Stimulated activated CD8-positive, alpha-beta memory T cell treated with anti-CD3 and anti-CD28 coated beads, Interleukin-4, amount 100 ng/mL, for 1 hour (primary cell): Measurements from ENCODE around the gene NOC2L.
A peak's percentile ranks its signal among the peaks of the same experiment; 100 is the strongest.

Experiments
- DNase-seq, 2 donors: peaks; one replicate each; pipeline ENCODE4 v3.0.0-alpha.2; 2020; ENCODE audit warnings: low read depth in 2 of 2, low spot score in 1 of 2

NOC2L gene

DNA sequence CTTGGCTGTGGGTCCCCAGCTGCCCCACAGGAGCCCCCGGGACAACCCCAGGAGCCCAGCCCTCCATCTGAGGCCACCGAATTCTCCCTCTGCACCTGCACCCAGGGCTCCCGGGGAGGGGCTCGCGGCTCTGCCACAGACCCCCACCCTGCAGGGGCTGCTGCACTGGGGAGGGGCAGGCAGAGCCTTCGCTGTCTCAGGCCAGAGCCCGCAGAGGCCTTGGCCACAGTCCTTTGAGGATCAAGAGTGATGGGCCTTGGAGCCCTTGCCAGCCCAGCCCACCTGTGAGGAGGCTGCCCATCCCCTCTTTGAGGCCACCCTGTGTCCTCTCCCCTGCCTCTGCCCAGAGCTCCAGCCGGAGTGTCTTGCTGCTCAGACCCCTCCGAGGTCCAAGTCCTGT is 16.3 kb upstream of the NOC2L start:
- DNase-seq: no peak

DNA sequence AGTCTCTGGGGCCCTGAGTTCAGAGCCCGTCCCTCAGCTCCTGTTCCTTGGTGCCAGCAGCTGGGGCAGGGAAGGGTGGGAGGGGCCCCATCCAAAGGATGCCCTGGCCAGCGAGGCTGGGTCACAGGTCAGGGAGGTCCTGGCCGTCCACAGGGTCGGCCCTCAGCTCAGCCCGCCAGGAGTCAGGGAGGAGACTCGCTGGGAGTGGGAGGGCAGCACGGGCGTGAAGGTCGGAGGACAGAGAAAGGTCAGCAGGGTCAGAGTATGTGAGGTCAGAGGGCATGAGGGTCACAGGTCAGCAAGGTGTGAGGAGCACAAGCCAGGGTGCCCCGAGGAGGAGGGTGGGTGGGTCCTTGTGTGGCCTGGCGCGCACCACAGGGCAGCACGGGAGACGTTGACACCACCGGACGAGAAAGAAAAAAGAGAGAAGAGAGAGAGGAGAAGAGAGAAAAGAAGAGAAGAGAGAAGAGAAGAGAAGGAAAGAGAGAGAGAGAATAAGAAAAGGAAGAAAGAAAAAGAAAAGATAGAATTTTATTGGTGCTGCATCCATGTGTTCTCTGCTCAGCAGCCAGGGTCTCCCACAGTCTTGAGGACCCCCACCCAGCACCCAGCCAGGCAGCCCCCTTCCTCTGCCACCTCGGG is 15.8 kb upstream of the NOC2L start:
- no peak for DNase-seq

- DNase-seq: no peak
Observed at GRCh38 chr1:974293-974640, 15.2 kb upstream of the NOC2L start.

DNA sequence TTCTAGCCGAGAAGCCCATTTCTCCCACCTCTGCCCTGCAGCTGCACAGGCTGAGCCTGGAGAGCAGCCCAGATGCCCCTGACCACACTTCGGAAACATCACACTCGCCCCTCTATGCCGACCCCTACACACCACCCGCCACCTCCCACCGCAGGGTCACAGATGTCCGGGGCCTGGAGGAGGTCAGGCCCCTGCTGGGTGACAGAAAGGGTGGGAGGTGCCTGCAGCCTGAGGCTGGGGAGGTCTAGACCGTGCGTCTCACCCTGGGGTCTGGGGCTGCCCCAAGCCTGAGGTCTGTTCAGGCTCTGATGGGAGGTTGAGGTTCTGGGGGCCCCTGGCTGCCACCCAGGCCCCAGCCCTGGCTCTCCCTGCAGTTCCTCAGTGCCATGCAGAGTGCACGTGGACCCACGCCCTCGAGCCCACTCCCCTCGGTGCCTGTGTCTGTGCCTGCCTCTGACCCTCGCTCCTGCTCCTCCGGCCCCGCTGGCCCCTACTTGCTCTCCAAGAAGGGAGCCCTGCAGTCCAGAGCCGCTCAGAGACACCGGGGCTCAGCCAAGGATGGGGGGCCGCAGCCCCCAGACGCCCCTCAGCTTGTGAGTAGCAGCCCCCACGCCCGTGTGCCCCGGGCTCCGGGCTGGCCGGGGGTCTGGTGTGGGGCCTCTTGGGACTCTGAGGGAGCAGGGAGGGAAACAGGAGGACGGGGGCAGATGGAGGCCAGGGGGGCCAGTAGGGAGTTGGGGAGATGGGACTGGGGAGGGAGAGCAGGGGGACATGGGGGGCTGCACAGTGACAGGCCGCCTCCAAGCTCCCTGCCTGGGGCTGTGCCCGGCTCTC is 14.6 kb upstream of the NOC2L start:
- no peak for DNase-seq

DNA sequence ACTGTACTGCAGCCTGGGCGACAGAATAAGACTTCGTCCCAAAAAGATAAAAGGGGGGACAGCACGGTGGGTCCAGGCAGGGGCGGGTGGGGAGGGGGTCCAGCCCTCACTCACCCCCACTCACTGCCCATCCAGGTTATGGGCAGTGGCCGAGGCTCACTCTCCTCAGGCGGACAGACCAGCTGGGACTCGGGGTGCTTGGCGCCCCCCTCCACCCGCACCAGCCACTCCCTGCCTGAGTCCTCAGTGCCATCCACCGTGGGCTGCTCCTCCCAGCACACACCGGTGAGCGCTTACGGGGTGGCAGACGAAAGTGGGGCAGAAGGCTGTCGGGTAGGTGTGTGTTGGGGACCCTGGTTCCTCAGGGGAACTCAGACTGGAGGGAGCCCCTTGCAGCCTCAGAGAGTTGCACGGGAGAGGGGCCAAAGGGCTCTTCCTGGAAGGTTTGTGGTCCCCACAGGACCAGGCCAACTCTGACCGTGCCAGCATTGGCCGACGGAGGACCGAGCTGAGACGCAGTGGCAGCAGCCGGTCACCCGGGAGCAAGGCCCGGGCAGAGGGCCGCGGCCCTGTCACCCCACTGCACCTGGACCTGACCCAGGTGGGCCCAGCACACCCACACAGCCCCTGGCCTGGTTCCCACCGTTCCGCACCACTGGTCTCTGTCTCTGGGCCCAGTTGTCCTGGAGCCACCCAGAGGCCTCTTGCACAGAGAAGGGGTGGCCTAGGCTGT is 13.8 kb upstream of the NOC2L start:
- DNase-seq: no peak

DNA sequence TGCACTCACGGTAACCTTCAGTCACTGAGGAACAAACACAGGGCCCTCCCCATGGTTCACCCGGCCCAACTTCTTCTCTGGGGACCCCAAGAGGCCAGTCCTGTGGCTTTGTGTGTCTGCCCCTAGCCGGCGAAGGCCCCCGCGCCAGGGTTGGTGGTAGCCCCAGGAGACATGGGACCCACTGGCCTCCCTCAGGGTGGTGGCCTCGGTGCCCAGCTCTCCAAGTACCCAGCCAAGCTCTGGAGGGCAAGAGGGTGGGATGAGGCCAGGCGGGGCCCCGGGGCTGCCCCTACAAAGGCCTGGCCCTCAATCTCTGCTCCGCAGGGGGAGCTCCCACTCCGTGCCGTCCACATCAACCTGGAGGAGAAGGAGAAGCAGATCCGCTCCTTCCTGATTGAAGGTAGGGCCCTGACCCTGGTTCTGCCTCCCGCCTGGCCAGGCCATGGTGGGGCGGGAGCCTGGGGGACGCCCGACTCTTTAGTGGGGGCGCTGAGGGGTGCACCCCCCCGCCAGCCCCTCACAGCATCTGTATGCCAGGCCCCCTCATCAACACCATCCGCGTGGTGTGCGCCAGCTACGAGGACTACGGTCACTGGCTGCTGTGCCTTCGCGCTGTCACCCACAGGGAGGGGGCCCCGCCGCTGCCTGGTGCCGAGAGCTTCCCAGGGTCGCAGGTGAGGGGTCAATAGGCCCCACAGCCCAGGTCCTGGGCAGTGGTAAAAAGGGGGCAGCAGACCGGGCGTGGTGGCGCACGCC is 12.9 kb upstream of the NOC2L start:
- no peak for DNase-seq

DNA sequence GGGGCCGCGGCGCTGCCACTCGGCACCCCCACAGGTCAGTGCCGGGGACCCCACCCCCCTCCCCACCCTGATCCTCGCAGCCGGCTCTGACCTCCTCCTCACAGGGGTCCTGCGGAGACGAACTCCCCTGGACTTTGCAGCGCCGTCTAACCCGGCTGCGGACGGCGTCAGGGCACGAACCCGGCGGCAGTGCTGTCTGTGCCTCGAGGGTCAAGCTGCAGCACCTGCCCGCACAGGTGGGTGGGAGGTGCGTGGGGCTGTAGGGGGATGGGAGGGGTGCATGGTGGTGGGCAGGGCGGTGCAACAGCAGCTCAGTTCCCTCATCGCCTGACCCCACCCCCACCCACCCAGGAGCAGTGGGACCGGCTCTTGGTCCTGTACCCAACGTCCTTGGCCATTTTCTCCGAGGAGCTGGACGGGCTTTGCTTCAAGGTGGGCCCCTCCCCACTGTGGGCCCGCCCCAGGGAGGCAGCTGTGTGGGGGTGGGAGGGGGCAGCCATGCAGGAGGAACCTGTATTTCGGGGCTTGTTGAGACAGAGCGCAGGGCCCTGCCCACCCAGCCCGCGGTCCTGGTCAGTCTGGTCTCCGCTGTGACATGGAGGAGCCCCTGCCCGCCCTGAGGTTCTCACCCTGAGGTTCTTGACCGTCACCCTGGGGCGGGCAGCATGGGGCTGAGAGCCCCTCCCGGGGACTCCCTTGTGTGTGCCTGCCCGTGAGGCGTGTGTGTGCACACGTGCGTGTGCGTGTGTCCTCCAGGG is 12.1 kb upstream of the NOC2L start:
- no peak for DNase-seq

DNA sequence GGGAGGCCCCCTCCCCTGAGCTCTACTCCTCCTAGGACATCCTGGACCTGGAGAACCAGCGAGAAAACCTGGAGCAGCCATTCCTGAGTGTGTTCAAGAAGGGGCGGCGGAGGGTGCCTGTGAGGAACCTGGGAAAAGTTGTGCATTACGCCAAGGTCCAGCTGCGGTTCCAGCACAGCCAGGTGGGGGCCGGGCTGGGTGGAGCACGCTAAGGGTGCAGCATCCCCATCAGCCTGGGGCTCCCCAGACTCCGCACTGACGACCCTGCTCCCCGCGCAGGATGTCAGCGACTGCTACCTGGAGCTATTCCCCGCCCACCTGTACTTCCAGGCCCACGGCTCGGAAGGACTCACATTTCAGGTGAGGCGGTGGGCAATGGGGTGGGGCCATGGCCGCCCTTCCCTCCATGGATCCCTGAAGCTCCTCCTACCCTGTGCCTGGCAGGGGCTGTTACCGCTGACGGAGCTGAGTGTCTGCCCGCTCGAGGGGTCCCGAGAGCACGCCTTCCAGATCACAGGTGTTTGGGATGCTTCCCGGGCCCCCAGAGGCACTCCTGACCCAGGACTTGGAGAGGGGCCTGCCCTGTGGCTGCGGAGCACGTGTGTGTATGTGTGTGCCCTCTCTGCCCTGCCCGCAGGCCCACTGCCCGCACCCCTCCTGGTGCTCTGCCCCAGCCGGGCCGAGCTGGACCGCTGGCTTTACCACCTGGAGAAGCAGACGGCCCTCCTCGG is 11.4 kb upstream of the NOC2L start:
- DNase-seq: no peak

DNA sequence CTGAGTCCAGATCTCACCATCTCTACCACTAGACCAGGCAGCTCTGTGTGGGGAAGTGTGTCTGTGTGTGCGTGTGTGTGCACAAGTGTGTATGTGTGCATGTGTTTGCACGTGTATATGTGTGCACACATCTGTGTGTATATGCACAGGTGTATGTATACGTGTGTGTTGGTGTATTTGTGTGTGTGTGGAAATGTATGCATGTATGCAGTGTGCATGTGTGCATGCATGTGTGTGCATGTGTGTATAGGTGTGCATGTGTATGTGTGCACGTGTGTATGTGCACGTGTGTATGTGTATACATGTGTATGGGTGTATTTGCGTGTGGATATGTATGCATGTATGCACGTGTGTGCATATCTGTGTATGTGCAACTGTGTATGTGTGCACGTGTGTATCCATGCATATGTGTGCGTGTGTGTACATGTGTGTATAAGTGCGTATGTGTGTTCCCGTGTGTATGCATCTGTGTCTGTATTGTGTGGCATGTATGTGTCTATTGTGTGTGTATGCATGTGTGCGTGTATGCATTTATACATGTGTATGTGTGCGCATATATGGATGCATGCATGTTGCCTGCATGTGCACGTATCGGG is 10.3 kb upstream of the NOC2L start:
- DNase-seq: no peak

DNA sequence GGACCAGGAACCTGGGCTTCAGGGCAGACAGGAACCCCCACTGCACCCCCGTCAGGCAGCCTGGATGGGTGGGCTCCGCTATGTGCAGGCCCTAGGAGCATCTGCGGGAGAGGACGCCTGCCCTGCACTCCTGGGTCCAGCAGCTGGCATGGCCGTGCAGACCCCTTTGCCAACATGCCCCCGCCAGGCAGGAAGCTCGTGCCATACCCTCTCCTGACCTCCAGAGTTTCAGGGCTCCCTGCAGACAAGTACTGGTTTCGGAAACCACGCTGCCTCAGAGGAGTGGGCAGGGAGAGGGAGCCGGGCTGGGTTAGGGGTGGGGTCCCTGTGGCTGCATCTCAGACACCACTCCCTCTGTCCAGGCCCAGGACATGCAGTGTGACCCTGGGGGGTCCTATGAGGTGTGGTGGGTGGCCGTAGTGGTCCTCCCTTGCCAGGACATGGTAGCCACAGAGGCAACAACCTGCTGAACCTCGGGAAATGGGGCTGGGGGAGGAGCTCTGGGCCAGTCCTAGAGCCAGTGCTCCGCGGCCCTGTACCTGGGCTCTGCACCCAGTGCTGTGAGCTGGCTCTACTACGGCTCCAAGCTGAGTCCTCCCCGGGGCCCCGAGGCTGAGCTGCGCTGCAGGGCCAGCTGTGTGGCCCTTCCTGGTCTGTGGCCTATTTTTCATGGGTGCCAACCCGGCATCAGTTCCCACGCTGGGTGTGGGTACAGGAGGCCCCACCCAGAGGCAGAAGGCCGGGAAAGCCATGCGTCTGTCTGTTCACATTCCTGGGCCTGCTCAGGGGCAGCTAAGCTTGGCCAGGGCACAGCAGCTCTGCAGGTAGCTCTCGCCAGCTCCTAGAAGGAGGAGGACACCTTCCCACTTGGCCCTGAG is 8.6 kb upstream of the NOC2L start:
- DNase-seq: no peak

- peak; percentile 59 to 70 for DNase-seq
Observed at GRCh38 chr1:966704-967300, 7.7 kb upstream of the NOC2L start.

DNA sequence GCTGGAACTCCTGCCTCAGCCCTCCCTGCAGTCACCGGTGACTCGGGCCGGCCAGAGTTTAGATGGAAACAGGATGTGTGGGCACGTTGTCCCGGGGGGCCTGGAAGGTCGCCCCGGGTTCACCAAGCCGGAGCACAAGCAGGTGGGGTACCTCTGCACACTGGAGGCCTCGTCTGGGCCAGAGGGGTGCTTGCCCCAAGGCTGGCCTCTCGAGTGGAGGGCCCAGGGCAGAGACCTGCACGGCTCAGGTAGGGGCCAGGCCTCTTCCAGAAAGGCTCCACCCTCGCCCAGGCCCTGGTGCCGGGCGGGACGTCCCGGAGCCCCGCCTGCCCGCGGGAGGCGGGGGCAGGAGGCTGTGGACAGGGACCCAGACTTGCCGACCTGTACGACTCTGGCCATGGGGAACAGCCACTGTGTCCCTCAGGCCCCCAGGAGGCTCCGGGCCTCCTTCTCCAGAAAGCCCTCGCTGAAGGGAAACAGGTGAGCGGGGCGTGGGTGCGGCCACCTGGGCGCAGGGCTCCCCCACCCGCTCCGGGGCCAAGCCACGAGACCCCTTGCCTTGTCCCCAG is 7.2 kb upstream of the NOC2L start, which contains the start of gene PLEKHN1:
TSS of gene PLEKHN1 (plus strand) at position 348 of the 569 bp plus-strand sequence. CDS start at position 398, 50 bp downstream.
- DNase-seq: no peak

GRCh38 chr1:965526-966134 is 6.6 kb upstream of the NOC2L start:
- DNase-seq: no peak

DNA sequence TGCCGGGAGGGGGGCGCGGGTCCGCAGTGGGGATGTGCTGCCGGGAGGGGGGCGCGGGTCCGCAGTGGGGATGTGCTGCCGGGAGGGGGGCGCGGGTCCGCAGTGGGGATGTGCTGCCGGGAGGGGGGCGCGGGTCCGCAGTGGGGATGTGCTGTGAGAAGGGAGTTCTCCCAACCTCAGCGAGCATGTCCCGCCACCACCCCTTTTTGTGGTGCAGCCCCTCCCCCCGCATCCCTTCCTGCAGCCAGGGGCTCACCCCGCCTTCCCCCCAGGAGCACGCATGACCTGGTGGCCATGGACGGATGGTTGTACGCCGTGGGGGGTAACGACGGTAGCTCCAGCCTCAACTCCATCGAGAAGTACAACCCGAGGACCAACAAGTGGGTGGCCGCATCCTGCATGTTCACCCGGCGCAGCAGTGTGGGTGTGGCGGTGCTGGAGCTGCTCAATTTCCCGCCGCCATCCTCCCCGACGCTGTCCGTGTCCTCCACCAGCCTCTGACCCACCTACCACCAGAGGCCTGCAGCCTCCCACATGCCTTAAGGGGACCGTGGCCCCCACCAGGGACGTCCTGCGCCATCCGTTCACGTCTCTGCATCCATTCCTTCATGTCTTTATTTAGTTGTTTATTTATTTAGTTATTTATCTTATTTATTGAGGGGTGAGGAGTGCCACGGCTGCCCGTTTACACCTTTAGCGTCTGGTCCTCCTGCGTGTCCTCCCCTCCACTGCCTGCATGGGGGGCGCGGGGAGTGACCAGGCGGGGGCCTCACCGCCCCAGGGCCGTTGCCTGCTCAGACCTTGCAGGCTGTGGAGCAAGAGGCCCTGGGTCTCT is 5.9 kb upstream of the NOC2L start:
- DNase-seq: no peak

DNA sequence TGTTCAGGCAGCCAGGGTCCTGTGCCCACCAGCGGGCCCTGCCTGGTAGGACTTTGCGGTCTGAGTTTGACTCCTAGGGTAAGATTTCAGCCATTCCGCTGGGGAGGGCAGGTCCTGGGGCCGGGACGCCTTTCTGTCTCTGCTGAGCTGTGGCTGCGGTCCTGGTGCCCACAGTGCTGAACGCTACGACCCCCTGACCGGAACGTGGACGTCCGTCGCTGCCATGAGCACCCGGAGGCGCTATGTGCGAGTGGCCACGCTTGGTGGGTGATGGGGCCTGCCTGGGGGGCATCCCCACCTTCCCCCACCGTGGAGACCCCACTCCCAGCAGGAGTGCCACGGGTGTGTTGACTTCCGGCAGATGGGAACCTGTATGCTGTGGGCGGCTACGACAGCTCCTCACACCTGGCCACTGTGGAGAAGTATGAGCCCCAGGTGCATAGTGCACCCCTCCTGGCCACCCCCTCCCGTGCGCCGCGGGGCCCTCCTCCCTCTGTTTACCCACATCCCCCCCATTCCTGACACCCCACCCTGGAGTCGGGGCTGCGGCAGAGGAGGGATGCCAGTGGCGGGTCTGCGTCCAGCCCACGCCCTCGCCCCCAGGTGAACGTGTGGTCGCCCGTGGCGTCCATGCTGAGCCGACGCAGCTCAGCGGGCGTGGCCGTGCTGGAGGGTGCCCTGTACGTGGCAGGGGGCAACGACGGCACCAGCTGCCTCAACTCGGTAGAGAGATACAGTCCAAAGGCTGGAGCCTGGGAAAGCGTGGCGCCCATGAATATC is 4.9 kb upstream of the NOC2L start:
- no peak for DNase-seq

DNA sequence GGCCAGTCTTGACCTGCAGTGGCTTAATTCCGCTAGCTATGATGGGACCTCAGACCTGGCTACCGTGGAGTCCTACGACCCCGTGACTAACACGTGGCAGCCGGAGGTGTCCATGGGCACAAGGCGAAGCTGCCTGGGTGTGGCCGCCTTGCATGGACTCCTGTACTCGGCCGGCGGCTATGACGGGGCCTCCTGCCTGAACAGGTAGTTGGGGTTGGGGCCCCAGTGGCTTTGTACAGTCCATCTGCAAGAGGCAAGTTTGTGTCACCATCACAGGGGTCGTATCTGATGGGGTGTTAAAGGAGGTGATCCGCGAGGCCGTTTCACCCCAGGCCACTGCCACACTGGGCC is 4.2 kb upstream of the NOC2L start:
- no peak for DNase-seq
